ENCODE data around the gene SERINC5. TPM values are rescaled to one million over a fixed set of nuclear protein-coding genes. Genes with fewer than 3 reads are reported as not detected.
A peak's percentile ranks its signal among the peaks of the same experiment; 100 is the strongest.

Gene SERINC5
- total RNA-seq, 1 donor from 2014 or later = 12.9 TPM

- no peak overlapping the region for H3K4me3 ChIP-seq (ENCODE audit: low read depth, low read length)
- H3K36me3 ChIP-seq (ENCODE audit: control insufficient read depth, insufficient read depth, low read length) = no peaks in the 10 kb centered on the region
- no peaks in the 10 kb centered on the region for H3K27me3 ChIP-seq (ENCODE audit: control insufficient read depth, insufficient read depth, low read length)
- no peak for TF ChIP-seq CTCF (IDR thresholded peaks at IDR 0.05; ENCODE audit: insufficient read depth, low read length, poor library complexity, severe bottlenecking)
- DNase-seq (ENCODE audit: low read depth) = no peak
Observed at GRCh38 chr5:80134876-80135275, 121.0 kb downstream of the SERINC5 start.

- no peak for TF ChIP-seq CTCF (IDR thresholded peaks at IDR 0.05; ENCODE audit: insufficient read depth, low read length, poor library complexity, severe bottlenecking)
- Histone ChIP-seq H3K36me3 (ENCODE audit: control insufficient read depth, insufficient read depth, low read length) (no peaks in the 10 kb centered on the region), H3K27me3 (ENCODE audit: control insufficient read depth, insufficient read depth, low read length) (no peaks in the 10 kb centered on the region), H3K4me3 (ENCODE audit: low read depth, low read length) (no peak overlapping the region)
- DNase-seq (ENCODE audit: low read depth) = no peak
Observed at GRCh38 chr5:80129146-80129545, 126.7 kb downstream of the SERINC5 start.

GRCh38 chr5:80128141-80128540, 127.7 kb downstream of the SERINC5 start:
- TF ChIP-seq CTCF (IDR thresholded peaks at IDR 0.05; ENCODE audit: insufficient read depth, low read length, poor library complexity, severe bottlenecking) = no peak

GRCh38 chr5:80127116-80127552, 128.7 kb downstream of the SERINC5 start:
- Histone ChIP-seq H3K4me3 (ENCODE audit: low read depth, low read length) (no peak overlapping the region), H3K36me3 (ENCODE audit: control insufficient read depth, insufficient read depth, low read length) (no peaks in the 10 kb centered on the region), H3K27me3 (ENCODE audit: control insufficient read depth, insufficient read depth, low read length) (no peaks in the 10 kb centered on the region)
- no peak for DNase-seq (ENCODE audit: low read depth)
- TF ChIP-seq CTCF (IDR thresholded peaks at IDR 0.05; ENCODE audit: insufficient read depth, low read length, poor library complexity, severe bottlenecking) = no peak

More at GRCh38 chr5:80128141-80128540, 127.7 kb downstream of the SERINC5 start:
- Histone ChIP-seq H3K36me3 (ENCODE audit: control insufficient read depth, insufficient read depth, low read length) (no peaks in the 10 kb centered on the region), H3K4me3 (ENCODE audit: low read depth, low read length) (no peak overlapping the region), H3K27me3 (ENCODE audit: control insufficient read depth, insufficient read depth, low read length) (no peaks in the 10 kb centered on the region)
- DNase-seq (ENCODE audit: low read depth) = no peak

- peak; percentile 55 for DNase-seq (ENCODE audit: low read depth)
- Histone ChIP-seq H3K4me3 (ENCODE audit: low read depth, low read length) (no peak overlapping the region), H3K27me3 (ENCODE audit: control insufficient read depth, insufficient read depth, low read length) (no peaks in the 10 kb centered on the region), H3K36me3 (ENCODE audit: control insufficient read depth, insufficient read depth, low read length) (no peaks in the 10 kb centered on the region)
- no peak for TF ChIP-seq CTCF (IDR thresholded peaks at IDR 0.05; ENCODE audit: insufficient read depth, low read length, poor library complexity, severe bottlenecking)
Observed at GRCh38 chr5:80125962-80126480, 129.8 kb downstream of the SERINC5 start.

Measured in kidney epithelial cell (primary cell).